Sigmoid colon (tissue), 7 donors: Measurements from ENCODE around the gene CNTFR. TPM values are rescaled to one million over a fixed set of nuclear protein-coding genes. Genes with fewer than 3 reads are reported as not detected.

Experiments used
- DNase-seq: peaks from one replicate; pipeline ENCODE4 v3.0.0-alpha.2; 2019
- H3K27ac ChIP-seq, 4 donors: fragments of 200-600 bp; sonication (generic); one replicate each; pipeline ENCODE4 v1.5.1; 2016 to 2019; ENCODE audit warnings: mild to moderate bottlenecking in 1 of 4
- H3K27me3 ChIP-seq, 3 donors: fragments of 200-600 bp; sonication (generic); one replicate each; pipeline ENCODE4 v1.5.1; 2019; ENCODE audit warnings: mild to moderate bottlenecking in 1 of 3
- H3K36me3 ChIP-seq, 4 donors: fragments of 200-600 bp; sonication (generic); one replicate each; pipeline ENCODE4 v1.5.1; 2016 to 2019
- H3K4me1 ChIP-seq, 4 donors: fragments of 200-600 bp; sonication (generic); one replicate each; pipeline ENCODE4 v1.5.1; 2017 to 2019
- H3K4me3 ChIP-seq, 4 donors: fragments of 200-600 bp; sonication (generic); one replicate each; pipeline ENCODE4 v1.5.1; 2017 to 2019; ENCODE audit warnings: mild to moderate bottlenecking in 2 of 4, moderate library complexity in 1 of 4
- H3K9me3 ChIP-seq, 4 donors: fragments of 200-600 bp in 3 of 4; sonication (generic) in 3 of 4; one replicate each; pipeline versions ENCODE4 v1.5.1 to v1.6.1; 2013 to 2019
- CTCF ChIP-seq, 4 experiments: fragments of 450-650 bp in 3 of 4; fragments of 200-600 bp in 1 of 4; IDR thresholded peaks; one replicate each; pipeline ENCODE4 v1.5.1; 2016 to 2019; ENCODE audit warnings: antibody characterized with exemption in 4 of 4, mild to moderate bottlenecking in 3 of 4, moderate library complexity in 2 of 4
- EP300 ChIP-seq, 4 donors: sonication (generic); formaldehyde crosslinking; IDR thresholded peaks; one replicate each; pipeline ENCODE4 v1.6.1; 2017; ENCODE audit warnings: antibody characterized with exemption in 4 of 4
- POLR2A ChIP-seq, 2 donors: fragments of 450-650 bp; IDR thresholded peaks; one replicate each; pipeline ENCODE4 v1.6.1; 2016; ENCODE audit warnings: antibody characterized with exemption in 2 of 2, mild to moderate bottlenecking in 2 of 2, moderate library complexity in 2 of 2
- POLR2AphosphoS5 ChIP-seq, 4 donors: sonication (generic); formaldehyde crosslinking; IDR thresholded peaks; one replicate each; pipeline ENCODE4 v1.6.1; 2017; ENCODE audit warnings: antibody characterized with exemption in 4 of 4
- WGBS, 2 donors: extraction: QIAGEN DNeasy Blood & Tissue Kit; methylation state at CpG; one replicate each; pipeline ENCODE4 v1.1.7; 2013; 5-methylcytosine and 5-hydroxymethylcytosine counted together
- intact Hi-C: fragments of 100-400 bp; cut with DNase I; formaldehyde crosslinking; loops from one replicate; pipeline ENCODE4 v1.15.1; 2023
- polyA plus RNA-seq, 3 donors: library from polyadenylated mRNA; stranded (reverse); fragments of 200-250 nt; gene quantifications; one replicate each; pipeline ENCODE4 v1.2.3, GENCODE V29; 2013
- total RNA-seq, 4 donors: library from RNA; depleted of rRNA; stranded (reverse); fragments of >200 nt; gene quantifications; one replicate each; pipeline ENCODE4 v1.1.0, GENCODE V29; 2016
- donor health status: healthy with polysubstance abuse.
- donor health status: Bipolar disorder and iron deficiency.
- donor health status: healthy.

The CNTFR gene
- total and polyA plus RNA-seq, 7 donors, result 1.6 to 12.9 (median 4.6) TPM

- Histone ChIP-seq H3K4me1 (peaks cover 0 to 7% (median 4%) of the 10 kb centered on the region in 4 donors), H3K9me3 (no peaks in the 10 kb centered on the region), H3K27ac (no peak overlapping the region), H3K36me3 (no peaks in the 10 kb centered on the region), H3K4me3 (no peak overlapping the region), H3K27me3 (no peaks in the 10 kb centered on the region)
- intact Hi-C loops, result no loop called here
- peak; percentile 47 for DNase-seq
- no peak for TF ChIP-seq CTCF (IDR thresholded peaks at IDR 0.05)
- no peak for TF ChIP-seq POLR2AphosphoS5 (IDR thresholded peaks at IDR 0.05)
- no peak for TF ChIP-seq EP300 (IDR thresholded peaks at IDR 0.05)
- no peak for TF ChIP-seq POLR2A (IDR thresholded peaks at IDR 0.05)
- 75 to 84% methylated on average over 6 of the region's 6 CpGs for WGBS, 2 donors
Observed at GRCh38 chr9:34518110-34518616, 71.4 kb downstream of the CNTFR start.

GRCh38 chr9:34517185-34517584 is 72.3 kb downstream of the CNTFR start:
- no peak overlapping the region for H3K4me3 ChIP-seq
- no peaks in the 10 kb centered on the region for H3K36me3 ChIP-seq
- intact Hi-C loops, result no loop called here
- 89 to 90% methylated on average over 7 of the region's 7 CpGs for WGBS, 2 donors
- TF ChIP-seq POLR2AphosphoS5 (IDR thresholded peaks at IDR 0.05) (no peak), POLR2A (IDR thresholded peaks at IDR 0.05) (no peak), CTCF (IDR thresholded peaks at IDR 0.05) (no peak), EP300 (IDR thresholded peaks at IDR 0.05) (no peak)
- no peak overlapping the region for H3K27ac ChIP-seq
- peak; percentile 46 for DNase-seq
- no peaks in the 10 kb centered on the region for H3K9me3 ChIP-seq
- peaks cover 0 to 2% (median 0%) of the 10 kb centered on the region in 4 donors for H3K4me1 ChIP-seq
- no peaks in the 10 kb centered on the region for H3K27me3 ChIP-seq

- no peak overlapping the region for H3K4me3 ChIP-seq
Observed at GRCh38 chr9:34515959-34516358, 73.6 kb downstream of the CNTFR start.

GRCh38 chr9:34514816-34515215 is 74.7 kb downstream of the CNTFR start:
- peak; percentile 8 for DNase-seq
- H3K4me1 ChIP-seq, result no peaks in the 10 kb centered on the region
- WGBS, 2 donors, result 94 to 95% methylated on average over 3 of the region's 3 CpGs
- no peak for TF ChIP-seq EP300 (IDR thresholded peaks at IDR 0.05)
- no peak for TF ChIP-seq POLR2A (IDR thresholded peaks at IDR 0.05)
- no peak for TF ChIP-seq POLR2AphosphoS5 (IDR thresholded peaks at IDR 0.05)
- TF ChIP-seq CTCF (IDR thresholded peaks at IDR 0.05), result no peak
- H3K27me3 ChIP-seq, result no peaks in the 10 kb centered on the region
- intact Hi-C loops, result no loop called here
- no peak overlapping the region for H3K27ac ChIP-seq
- H3K9me3 ChIP-seq, result no peaks in the 10 kb centered on the region
- H3K4me3 ChIP-seq, result no peak overlapping the region
- no peaks in the 10 kb centered on the region for H3K36me3 ChIP-seq

More at GRCh38 chr9:34515959-34516358, 73.6 kb downstream of the CNTFR start:
- 90 to 93% methylated on average over 3 of the region's 3 CpGs for WGBS, 2 donors
- no peaks in the 10 kb centered on the region for H3K9me3 ChIP-seq
- no peaks in the 10 kb centered on the region for H3K4me1 ChIP-seq
- peak; percentile 9 for DNase-seq
- H3K36me3 ChIP-seq, result no peaks in the 10 kb centered on the region
- intact Hi-C loops, result no loop called here
- no peaks in the 10 kb centered on the region for H3K27me3 ChIP-seq
- TF ChIP-seq POLR2A (IDR thresholded peaks at IDR 0.05) (no peak), POLR2AphosphoS5 (IDR thresholded peaks at IDR 0.05) (no peak), EP300 (IDR thresholded peaks at IDR 0.05) (no peak), CTCF (IDR thresholded peaks at IDR 0.05) (no peak)
- no peak overlapping the region for H3K27ac ChIP-seq

GRCh38 chr9:34514401-34514800 is 75.1 kb downstream of the CNTFR start:
- 90 to 96% methylated on average over 8 of the region's 8 CpGs for WGBS, 2 donors
- TF ChIP-seq POLR2A (IDR thresholded peaks at IDR 0.05), result no peak
- no peak for TF ChIP-seq POLR2AphosphoS5 (IDR thresholded peaks at IDR 0.05)
- TF ChIP-seq EP300 (IDR thresholded peaks at IDR 0.05), result no peak
- no peak for TF ChIP-seq CTCF (IDR thresholded peaks at IDR 0.05)
- no peaks in the 10 kb centered on the region for H3K4me1 ChIP-seq
- no peak overlapping the region for H3K4me3 ChIP-seq
- H3K27me3 ChIP-seq, result no peaks in the 10 kb centered on the region
- intact Hi-C loops, result no loop called here
- H3K36me3 ChIP-seq, result no peaks in the 10 kb centered on the region
- no peak overlapping the region for H3K27ac ChIP-seq
- H3K9me3 ChIP-seq, result no peaks in the 10 kb centered on the region
- DNase-seq, result peak; percentile 39
